Activated CD4-positive, alpha-beta memory T cell treated with anti-CD3 and anti-CD28 coated beads, Interleukin-2, amount 10 ng/mL, durations not matched to agents 7 days and 5 days (primary cell): ENCODE results near the gene SOX5. TPM values are rescaled to one million over a fixed set of nuclear protein-coding genes. Genes with fewer than 3 reads are reported as not detected.

Experiments used
- CTCF ChIA-PET: fragments of 350-600 bp; sonication (Branson Sonifier 250); formaldehyde crosslinking; loops from one replicate; lab custom pipeline; 2021; ENCODE audit warnings: antibody characterized with exemption, inconsistent platforms; lab: Charles Lee
- POLR2A ChIA-PET: fragments of 350-600 bp; sonication (Branson Sonifier 250); formaldehyde crosslinking; loops from one replicate; lab custom pipeline; 2021; ENCODE audit warnings: antibody characterized with exemption; lab: Charles Lee
- DNase-seq: peaks from one replicate; pipeline ENCODE4 v3.0.0-alpha.2; 2020
- H3K27ac Mint-ChIP-seq: one replicate; pipeline ENCODE4 v1.8.0; 2021; ENCODE audit warnings: mild to moderate bottlenecking, mixed read lengths
- H3K27me3 Mint-ChIP-seq: one replicate; pipeline ENCODE4 v1.8.0; 2021; ENCODE audit warnings: mixed read lengths
- H3K36me3 Mint-ChIP-seq: one replicate; pipeline ENCODE4 v1.8.0; 2021; ENCODE audit warnings: low read depth, mixed read lengths
- H3K4me1 Mint-ChIP-seq: one replicate; pipeline ENCODE4 v1.8.0; 2021; ENCODE audit warnings: mixed read lengths
- H3K4me3 Mint-ChIP-seq: one replicate; pipeline ENCODE4 v1.8.0; 2021; ENCODE audit warnings: mild to moderate bottlenecking, mixed read lengths
- H3K9me3 Mint-ChIP-seq: one replicate; pipeline ENCODE4 v1.8.0; 2021; ENCODE audit warnings: mixed read lengths
- total RNA-seq, 2 experiments: library from RNA; stranded (reverse); gene quantifications; one replicate each; pipeline ENCODE4 v1.2.3, GENCODE V29; 2021

Gene SOX5
- total RNA-seq, 2 experiments from 2014 or later: 0.45 to 0.75 TPM

DNA sequence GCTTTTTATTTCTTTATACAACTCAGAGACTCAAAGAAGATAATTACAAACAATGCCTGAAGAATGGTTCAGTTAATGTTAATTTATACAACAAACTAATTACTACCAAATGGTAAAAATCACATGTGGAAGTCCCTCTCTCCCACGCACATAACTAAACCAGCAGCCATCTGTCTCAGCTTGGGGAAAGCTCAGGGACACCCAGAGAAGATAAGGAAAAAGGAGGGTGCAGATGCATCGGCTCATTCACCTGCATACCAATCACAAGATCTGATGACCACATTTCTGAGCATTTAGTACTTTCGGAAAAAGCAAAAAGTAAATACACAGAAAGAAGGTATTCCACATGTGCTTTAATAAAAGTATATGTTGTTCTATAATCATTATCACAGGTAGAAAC is 136.3 kb downstream of the SOX5 start:
- ChIA-PET POLR2A (no interaction called here), CTCF (no interaction called here)
- H3K9me3 Mint-ChIP-seq: no peaks in the 10 kb centered on the region
- H3K27me3 Mint-ChIP-seq: no peaks in the 10 kb centered on the region
- no peak overlapping the region for H3K4me3 Mint-ChIP-seq
- no peaks in the 10 kb centered on the region for H3K36me3 Mint-ChIP-seq
- no peaks in the 10 kb centered on the region for H3K4me1 Mint-ChIP-seq
- H3K27ac Mint-ChIP-seq: no peak overlapping the region
- no peak for DNase-seq

DNA sequence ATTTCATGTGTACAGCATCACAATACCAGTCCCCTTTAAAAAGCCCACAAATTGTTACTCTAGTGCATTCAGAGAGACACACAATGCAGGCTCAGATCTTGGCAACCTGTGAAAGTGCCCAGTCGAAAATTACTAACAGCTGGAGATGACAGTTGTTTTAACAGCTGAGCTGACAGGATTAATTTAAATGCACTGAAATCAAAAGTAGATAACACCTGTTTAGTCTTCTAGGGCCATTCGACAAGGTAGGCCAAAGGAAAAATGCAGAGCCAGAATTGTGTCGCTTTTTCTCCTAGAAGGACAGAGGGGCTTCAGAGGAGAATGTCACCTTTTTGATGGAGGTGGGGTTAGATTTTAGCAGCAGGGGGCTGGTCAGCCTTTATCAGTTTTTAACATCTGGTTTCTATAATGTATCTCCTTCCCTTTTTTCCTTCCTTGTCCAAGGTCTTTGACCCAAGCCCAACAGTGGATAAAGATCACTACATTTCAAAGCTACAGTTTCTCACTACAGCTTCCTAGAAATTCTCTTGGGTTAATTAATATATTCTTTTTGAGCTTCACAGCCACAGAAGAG is 139.1 kb downstream of the SOX5 start:
- H3K4me1 Mint-ChIP-seq: no peaks in the 10 kb centered on the region
- H3K4me3 Mint-ChIP-seq: no peak overlapping the region
- no peaks in the 10 kb centered on the region for H3K9me3 Mint-ChIP-seq
- CTCF ChIA-PET: no interaction called here
- H3K36me3 Mint-ChIP-seq: no peaks in the 10 kb centered on the region
- no peaks in the 10 kb centered on the region for H3K27me3 Mint-ChIP-seq
- H3K27ac Mint-ChIP-seq: no peak overlapping the region
- DNase-seq: no peak
- POLR2A ChIA-PET: no interaction called here

DNA sequence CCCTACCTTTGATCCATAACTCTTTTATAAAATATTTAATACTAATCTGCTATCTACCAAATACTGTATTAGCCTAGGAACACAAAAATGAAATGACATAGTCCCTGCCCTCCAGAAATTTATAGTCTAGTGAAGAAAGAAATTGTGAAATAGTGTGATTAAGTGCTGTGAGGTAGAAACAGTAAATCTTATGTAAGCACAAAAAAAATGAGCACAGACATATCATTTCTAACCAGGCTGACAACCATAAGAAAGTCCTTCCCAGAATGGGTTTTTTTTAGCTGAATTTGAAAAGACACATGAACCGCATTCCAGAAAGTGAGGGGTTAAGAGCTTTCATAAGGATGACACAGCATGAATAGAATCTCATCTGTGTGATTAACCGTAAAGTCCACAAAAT is 145.9 kb downstream of the SOX5 start:
- no peaks in the 10 kb centered on the region for H3K4me1 Mint-ChIP-seq
- DNase-seq: no peak
- ChIA-PET CTCF (no interaction called here), POLR2A (no interaction called here)
- no peaks in the 10 kb centered on the region for H3K27me3 Mint-ChIP-seq
- H3K27ac Mint-ChIP-seq: no peak overlapping the region
- H3K36me3 Mint-ChIP-seq: no peaks in the 10 kb centered on the region
- no peak overlapping the region for H3K4me3 Mint-ChIP-seq
- H3K9me3 Mint-ChIP-seq: no peaks in the 10 kb centered on the region

DNA sequence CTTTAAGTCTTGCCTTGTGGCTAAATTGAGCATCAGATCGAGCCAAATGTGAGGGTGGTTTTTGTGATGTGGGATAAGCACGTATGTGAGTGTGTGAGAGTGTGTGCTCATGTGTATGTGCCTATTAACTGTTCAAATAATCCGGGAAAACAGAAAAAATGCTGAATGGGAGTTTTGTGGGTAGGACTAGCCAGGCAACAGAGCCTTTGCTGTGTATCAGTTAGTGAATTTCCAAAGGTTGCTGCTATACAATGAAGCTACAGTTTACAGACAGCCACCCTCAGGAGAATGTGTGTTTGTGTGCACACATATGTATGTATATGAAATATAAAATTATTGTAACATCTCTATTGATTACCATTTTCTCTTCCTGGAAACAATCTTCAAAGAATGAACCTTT is 154.0 kb downstream of the SOX5 start:
- H3K4me3 Mint-ChIP-seq: no peak overlapping the region
- no peak for DNase-seq
- CTCF ChIA-PET: no interaction called here
- no peaks in the 10 kb centered on the region for H3K4me1 Mint-ChIP-seq
- no peaks in the 10 kb centered on the region for H3K36me3 Mint-ChIP-seq
- POLR2A ChIA-PET: no interaction called here
- no peak overlapping the region for H3K27ac Mint-ChIP-seq
- peaks cover 6% of the 10 kb centered on the region for H3K9me3 Mint-ChIP-seq
- H3K27me3 Mint-ChIP-seq: no peaks in the 10 kb centered on the region

DNA sequence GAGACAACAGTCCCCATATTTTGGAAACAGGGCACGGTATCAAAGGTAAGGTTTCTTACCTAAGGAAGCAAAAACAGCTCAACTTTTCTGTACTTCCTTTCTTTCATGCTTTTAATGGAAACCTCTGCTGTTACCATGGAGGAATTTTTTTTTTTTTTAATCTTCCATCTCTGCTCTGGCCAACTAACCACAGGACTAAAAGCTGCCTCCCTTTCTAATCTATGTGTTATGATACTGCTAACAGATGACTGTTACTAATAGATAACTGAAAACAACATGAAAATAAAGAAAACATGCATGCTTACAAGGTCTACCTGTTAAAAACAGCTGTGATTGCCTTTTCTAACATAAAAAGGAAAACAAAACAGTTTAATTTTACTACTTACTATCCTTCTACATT is 168.4 kb downstream of the SOX5 start:
- H3K4me3 Mint-ChIP-seq: no peak overlapping the region
- no peaks in the 10 kb centered on the region for H3K27me3 Mint-ChIP-seq
- no peaks in the 10 kb centered on the region for H3K9me3 Mint-ChIP-seq
- no peaks in the 10 kb centered on the region for H3K36me3 Mint-ChIP-seq
- no peak for DNase-seq
- ChIA-PET POLR2A (no interaction called here), CTCF (no interaction called here)
- no peaks in the 10 kb centered on the region for H3K4me1 Mint-ChIP-seq
- H3K27ac Mint-ChIP-seq: no peak overlapping the region

DNA sequence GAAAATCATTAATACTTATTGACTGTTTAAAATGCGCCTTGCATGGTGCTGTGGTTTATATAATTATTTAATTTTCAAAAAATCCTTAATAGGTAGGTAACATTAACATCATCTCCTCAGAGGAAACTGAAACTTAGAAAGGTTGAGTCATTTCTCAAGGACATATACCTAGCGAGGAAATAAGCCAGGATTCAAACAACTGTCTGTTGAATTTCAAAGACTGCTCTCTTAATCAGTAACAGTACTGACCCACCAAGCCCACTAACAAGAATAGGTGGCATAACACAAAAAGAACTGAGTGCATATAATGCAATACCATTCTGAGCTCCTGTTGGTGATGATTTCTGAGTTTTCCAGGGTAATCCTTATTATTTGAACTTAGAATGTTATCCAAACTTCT is 174.3 kb downstream of the SOX5 start:
- Mint-ChIP-seq H3K27ac (no peak overlapping the region), H3K27me3 (no peaks in the 10 kb centered on the region), H3K36me3 (no peaks in the 10 kb centered on the region), H3K4me3 (no peak overlapping the region), H3K4me1 (no peaks in the 10 kb centered on the region), H3K9me3 (no peaks in the 10 kb centered on the region)
- ChIA-PET CTCF (no interaction called here), POLR2A (no interaction called here)
- no peak for DNase-seq

DNA sequence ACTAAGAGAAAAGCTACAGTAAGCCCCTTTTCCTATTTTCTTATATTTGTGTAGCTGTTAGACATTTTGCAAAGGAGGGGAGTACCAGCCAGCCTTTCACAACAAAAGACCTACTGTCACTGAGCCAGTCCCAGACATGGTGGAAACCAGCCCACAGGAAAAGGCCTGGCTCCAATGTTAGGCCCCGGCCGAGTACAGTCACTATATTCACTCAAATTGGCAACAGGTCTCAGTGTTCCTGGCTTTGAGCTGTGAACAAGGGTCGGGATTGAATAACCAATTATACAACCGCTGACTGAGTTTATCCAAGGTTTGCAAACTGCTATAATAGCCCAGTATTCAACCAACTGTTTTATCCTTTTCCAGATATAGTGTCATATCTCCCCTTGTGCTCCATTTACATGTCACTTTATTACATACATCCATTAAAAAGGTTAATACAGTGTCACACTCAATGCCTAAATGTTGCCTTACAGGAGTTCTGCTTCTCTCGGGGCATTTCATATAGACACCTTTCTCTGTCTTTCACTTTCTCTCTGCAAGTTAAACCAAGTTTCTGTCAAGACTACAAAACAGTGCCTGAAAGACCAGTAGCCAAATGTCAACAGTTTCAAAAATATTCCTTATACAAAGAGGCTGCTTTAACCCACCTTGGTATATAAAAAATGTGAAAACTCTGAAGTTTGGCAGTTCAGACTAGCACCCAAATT is 178.1 kb downstream of the SOX5 start:
- Mint-ChIP-seq H3K9me3 (no peaks in the 10 kb centered on the region), H3K4me1 (no peaks in the 10 kb centered on the region), H3K27ac (no peak overlapping the region), H3K4me3 (no peak overlapping the region), H3K36me3 (no peaks in the 10 kb centered on the region), H3K27me3 (no peaks in the 10 kb centered on the region)
- ChIA-PET CTCF (no interaction called here), POLR2A (no interaction called here)
- DNase-seq: no peak

DNA sequence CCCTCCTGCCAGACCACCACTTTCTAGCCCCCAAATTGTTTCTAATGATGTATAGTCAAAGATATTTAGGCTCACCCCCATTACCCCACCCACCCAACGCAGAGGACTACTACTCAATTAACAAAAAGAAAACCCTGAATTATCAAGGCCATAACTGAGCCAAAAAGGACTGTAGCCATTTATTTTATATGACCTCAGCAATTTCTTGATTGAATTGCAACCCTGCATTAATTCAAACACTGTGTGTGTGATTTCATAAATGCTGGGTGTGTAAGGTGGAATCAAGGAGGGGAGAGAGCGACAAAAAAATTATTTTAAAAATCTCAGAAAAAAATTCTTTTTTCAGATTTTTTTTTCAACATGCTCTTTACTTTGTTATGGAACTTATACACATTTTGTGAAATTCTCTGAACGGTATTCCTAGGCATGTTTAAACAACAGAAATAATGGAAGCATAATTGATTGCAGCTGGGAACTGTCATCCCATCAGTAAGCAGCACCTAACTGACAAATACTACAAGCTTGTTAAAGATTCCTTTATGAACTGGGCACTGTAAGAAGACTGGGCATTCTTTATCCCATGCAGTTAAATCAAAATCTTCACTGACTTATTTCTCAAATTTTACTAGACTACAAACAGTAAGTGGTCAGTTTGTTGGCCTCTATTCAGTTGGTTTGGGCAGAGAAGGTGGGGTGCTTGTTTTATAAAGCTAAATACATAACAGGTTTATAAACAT is 179.1 kb downstream of the SOX5 start:
- CTCF ChIA-PET: interaction anchor here (0.6 kb wide), 1 partner anchor 24 kb away, joined by 3 read pairs; no protein-coding TSS in a partner anchor
- no peak overlapping the region for H3K27ac Mint-ChIP-seq
- no peaks in the 10 kb centered on the region for H3K27me3 Mint-ChIP-seq
- no peaks in the 10 kb centered on the region for H3K36me3 Mint-ChIP-seq
- DNase-seq: no peak
- H3K4me1 Mint-ChIP-seq: no peaks in the 10 kb centered on the region
- POLR2A ChIA-PET: no interaction called here
- no peaks in the 10 kb centered on the region for H3K9me3 Mint-ChIP-seq
- H3K4me3 Mint-ChIP-seq: no peak overlapping the region

DNA sequence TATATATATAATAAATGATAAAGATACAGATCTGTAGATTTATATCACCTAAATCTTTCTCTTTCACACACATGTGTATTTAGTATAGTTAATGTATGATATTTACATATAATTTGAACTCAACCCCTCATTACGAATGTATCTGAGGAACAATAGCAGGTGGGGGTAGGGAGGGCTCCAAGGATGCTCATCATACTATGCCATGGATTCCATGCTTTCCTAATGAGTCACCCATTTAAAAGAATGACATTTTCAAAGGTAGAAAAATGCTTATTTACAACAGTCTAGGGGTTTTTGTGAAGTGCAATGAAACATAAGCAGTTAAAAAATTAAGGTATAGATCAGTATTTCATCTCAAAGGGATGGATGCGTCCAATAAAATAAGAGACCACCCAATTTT is 181.6 kb downstream of the SOX5 start:
- H3K4me3 Mint-ChIP-seq: no peak overlapping the region
- H3K9me3 Mint-ChIP-seq: no peaks in the 10 kb centered on the region
- no peak for DNase-seq
- H3K36me3 Mint-ChIP-seq: no peaks in the 10 kb centered on the region
- H3K4me1 Mint-ChIP-seq: no peaks in the 10 kb centered on the region
- H3K27ac Mint-ChIP-seq: no peak overlapping the region
- POLR2A ChIA-PET: no interaction called here
- no peaks in the 10 kb centered on the region for H3K27me3 Mint-ChIP-seq
- CTCF ChIA-PET: no interaction called here

DNA sequence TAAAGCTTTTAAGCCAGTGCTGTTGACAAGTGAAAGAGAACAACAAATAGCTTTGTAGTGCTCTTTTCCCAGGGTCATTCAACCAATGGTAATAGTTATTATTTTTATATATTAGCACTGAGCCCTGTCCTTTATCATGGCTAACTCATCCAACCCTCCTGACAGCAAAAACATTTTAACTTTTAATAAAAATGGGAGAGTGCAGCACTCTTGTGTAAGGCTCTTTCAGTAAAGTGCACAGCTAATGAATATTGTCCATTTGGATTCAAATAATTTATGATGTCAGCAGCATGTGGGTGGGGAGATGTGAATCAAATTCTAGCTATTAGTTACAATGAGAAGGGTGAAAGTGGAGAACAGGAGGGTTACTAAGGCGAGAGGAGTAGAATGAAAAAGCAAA is 185.7 kb downstream of the SOX5 start:
- POLR2A ChIA-PET: no interaction called here
- Mint-ChIP-seq H3K27me3 (no peaks in the 10 kb centered on the region), H3K4me3 (no peak overlapping the region), H3K27ac (no peak overlapping the region), H3K36me3 (no peaks in the 10 kb centered on the region), H3K4me1 (no peaks in the 10 kb centered on the region), H3K9me3 (peaks cover 2% of the 10 kb centered on the region)
- CTCF ChIA-PET: no interaction called here
- no peak for DNase-seq

DNA sequence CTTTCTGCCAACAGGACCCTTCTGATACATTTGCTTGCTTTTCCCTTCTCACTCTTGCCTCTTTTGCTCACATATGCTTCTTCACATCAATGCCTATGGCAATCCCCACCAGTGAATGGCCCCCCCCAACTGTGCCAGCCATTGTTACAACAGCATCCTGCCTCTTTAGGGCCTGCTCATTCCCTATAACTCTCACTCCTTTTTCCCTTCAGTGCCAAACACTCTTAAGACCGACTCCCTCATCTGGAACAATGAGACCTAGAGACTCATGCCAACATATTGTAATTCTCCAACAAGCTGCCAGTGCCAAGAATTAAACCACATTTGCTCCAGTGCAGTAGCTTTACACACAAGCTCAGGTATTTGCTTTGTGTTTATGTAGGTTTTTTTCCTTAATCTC is 189.0 kb downstream of the SOX5 start:
- no peak for DNase-seq
- ChIA-PET CTCF (no interaction called here), POLR2A (no interaction called here)
- Mint-ChIP-seq H3K27ac (no peak overlapping the region), H3K4me1 (no peaks in the 10 kb centered on the region), H3K4me3 (no peak overlapping the region), H3K9me3 (peaks cover 2% of the 10 kb centered on the region), H3K36me3 (no peaks in the 10 kb centered on the region), H3K27me3 (no peaks in the 10 kb centered on the region)

DNA sequence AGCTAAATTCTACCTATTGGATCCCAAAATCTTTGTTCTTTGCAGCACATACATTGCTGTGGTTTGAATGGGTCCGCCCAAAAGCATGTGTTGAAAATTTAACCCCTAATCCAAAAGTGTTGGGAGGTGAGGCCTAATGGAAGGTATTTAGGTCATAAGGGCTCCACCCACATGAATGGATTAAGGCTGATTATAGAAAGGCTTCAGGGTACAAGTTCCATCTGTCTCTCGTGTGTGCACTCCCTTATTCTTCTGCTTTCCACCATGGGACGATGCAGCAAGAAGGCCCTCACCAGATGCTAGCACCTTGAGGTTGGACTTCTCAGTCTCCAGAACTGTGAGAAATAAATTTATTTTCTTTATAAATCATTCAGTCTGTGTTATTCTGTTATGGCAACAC is 190.9 kb downstream of the SOX5 start:
- Mint-ChIP-seq H3K4me3 (no peak overlapping the region), H3K27ac (no peak overlapping the region), H3K27me3 (no peaks in the 10 kb centered on the region), H3K36me3 (no peaks in the 10 kb centered on the region), H3K9me3 (peaks cover 2% of the 10 kb centered on the region), H3K4me1 (no peaks in the 10 kb centered on the region)
- CTCF ChIA-PET: no interaction called here
- POLR2A ChIA-PET: no interaction called here
- no peak for DNase-seq

DNA sequence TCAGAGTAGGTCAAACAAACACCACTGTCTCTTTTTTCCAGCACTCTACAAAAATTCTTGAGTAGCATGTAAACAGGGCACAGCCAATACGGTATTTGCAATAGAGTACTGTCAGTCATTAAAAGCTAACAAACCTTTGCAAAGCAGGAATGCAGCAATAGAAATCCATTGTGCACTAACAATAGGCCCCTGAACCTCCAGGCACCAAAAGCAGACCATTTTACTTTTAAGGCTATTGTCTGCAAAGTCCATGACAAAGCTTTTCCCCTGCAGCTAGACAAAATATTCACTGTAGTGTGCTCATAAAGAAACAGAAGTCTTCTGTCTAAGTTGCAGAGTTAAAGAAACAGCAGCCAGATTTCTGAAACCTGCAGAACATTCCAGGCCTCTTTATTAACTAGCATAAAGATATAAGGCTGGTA is 191.9 kb downstream of the SOX5 start:
- POLR2A ChIA-PET: no interaction called here
- CTCF ChIA-PET: no interaction called here
- no peaks in the 10 kb centered on the region for H3K4me1 Mint-ChIP-seq
- no peak for DNase-seq
- H3K27ac Mint-ChIP-seq: no peak overlapping the region
- no peaks in the 10 kb centered on the region for H3K36me3 Mint-ChIP-seq
- H3K9me3 Mint-ChIP-seq: peaks cover 2% of the 10 kb centered on the region
- H3K27me3 Mint-ChIP-seq: no peaks in the 10 kb centered on the region
- H3K4me3 Mint-ChIP-seq: no peak overlapping the region

DNA sequence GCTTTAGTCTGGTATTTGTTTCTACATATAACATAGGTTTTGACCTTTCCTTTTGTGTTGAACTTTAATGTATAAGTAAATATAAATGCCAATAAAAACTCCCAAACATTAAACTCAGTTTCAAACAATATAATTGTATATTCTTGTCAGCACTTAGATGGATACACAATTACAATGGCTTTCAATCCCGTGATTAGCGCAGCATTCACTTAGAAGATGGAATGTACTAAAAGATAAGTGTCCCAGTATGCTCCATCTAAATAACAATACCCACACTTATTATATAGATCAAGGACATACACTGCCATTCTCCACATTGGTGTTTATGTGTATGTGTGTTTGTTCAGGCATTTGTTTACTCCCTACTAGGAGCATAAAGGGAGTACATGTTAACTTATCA is 193.1 kb downstream of the SOX5 start:
- DNase-seq: no peak
- no peak overlapping the region for H3K27ac Mint-ChIP-seq
- H3K9me3 Mint-ChIP-seq: peaks cover 2% of the 10 kb centered on the region
- ChIA-PET POLR2A (no interaction called here), CTCF (no interaction called here)
- H3K27me3 Mint-ChIP-seq: no peaks in the 10 kb centered on the region
- H3K4me3 Mint-ChIP-seq: no peak overlapping the region
- no peaks in the 10 kb centered on the region for H3K4me1 Mint-ChIP-seq
- H3K36me3 Mint-ChIP-seq: no peaks in the 10 kb centered on the region
